ENCODE results near the gene SETD9. TPM values are rescaled to one million over a fixed set of nuclear protein-coding genes. Genes with fewer than 3 reads are reported as not detected.

The SETD9 gene
- total and polyA plus RNA-seq, 4 donors, result 3.1 to 10.1 (median 6.1) TPM

DNA sequence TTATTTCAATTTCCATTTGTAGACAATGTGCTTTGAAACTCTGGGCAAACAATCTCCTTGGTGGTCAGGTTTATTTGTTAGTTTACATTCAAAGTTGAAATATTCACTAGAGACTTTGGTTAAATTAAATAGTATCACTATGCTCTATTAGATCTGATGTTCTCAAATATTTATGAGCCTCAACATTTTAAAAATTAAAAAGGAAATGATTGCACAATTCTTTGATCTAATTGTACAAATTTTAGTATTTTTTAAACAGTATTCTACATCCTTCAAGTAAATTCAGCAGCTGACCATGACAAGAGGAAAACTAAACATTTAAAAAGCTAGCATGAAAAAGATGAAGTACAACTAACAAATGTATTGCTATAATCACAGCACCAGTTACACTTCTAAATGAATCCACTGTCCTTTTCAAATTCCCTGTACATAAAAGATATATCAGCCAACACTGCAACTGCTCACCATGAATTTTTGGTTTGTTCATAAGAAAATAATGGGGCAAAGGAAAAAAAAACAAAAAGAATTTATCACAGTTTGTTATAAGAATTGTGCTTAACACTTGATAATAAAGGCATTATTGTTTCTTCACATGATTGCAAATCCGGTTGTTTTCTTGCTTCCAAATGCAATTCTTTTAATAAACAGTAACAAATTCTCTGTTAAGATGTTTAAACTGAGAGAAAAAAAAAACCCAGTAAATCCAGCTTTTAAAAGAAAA lies 10.7 kb downstream of the SETD9 start:
- Histone ChIP-seq H3K9me3 (ENCODE audit: control insufficient read depth in 4 of 4, low read length in 3 of 4) (no peaks in the 10 kb centered on the region), H3K36me3 (ENCODE audit: control insufficient read depth in 4 of 4, insufficient read depth in 3 of 4, low read depth in 1 of 4, low read length in 3 of 4) (peaks cover 5 to 24% (median 17%) of the 10 kb centered on the region in 4 donors), H3K9ac (ENCODE audit: low read depth in 1 of 2, low read length in 2 of 2) (no peak overlapping the region), H3K4me3 (ENCODE audit: low read depth in 1 of 3, low read length in 3 of 3) (no peak overlapping the region), H3K27me3 (ENCODE audit: control insufficient read depth in 4 of 4, insufficient read depth in 4 of 4, low read length in 3 of 4) (no peaks in the 10 kb centered on the region), H3K27ac (ENCODE audit: low read depth in 1 of 2, low read length in 2 of 2) (no peak overlapping the region), H3K4me1 (ENCODE audit: control insufficient read depth in 4 of 4, insufficient read depth in 4 of 4, low read length in 3 of 4) (peaks cover 2 to 17% (median 15%) of the 10 kb centered on the region in 4 donors)
- TF ChIP-seq FOXA1 (IDR thresholded peaks at IDR 0.05) (no peak), GABPA (IDR thresholded peaks at IDR 0.05 in 1 of 2, conservative IDR thresholded peaks at IDR 0.05 in 1 of 2) (no peak), JUND (IDR thresholded peaks at IDR 0.05) (no peak), NR2F2 (IDR thresholded peaks at IDR 0.05) (no peak), RAD21 (IDR thresholded peaks at IDR 0.05) (no peak), YY1 (IDR thresholded peaks at IDR 0.05) (no peak), SP1 (IDR thresholded peaks at IDR 0.05) (no peak), HNF4G (IDR thresholded peaks at IDR 0.05) (no peak), EGR1 (IDR thresholded peaks at IDR 0.05; ENCODE audit: low read depth in 2 of 2) (no peak), TAF1 (conservative IDR thresholded peaks at IDR 0.05) (no peak), RXRA (IDR thresholded peaks at IDR 0.05) (no peak), FOXA2 (IDR thresholded peaks at IDR 0.05) (no peak), HNF4A (conservative IDR thresholded peaks at IDR 0.05) (no peak)
- TF ChIP-seq, protein P1, sequence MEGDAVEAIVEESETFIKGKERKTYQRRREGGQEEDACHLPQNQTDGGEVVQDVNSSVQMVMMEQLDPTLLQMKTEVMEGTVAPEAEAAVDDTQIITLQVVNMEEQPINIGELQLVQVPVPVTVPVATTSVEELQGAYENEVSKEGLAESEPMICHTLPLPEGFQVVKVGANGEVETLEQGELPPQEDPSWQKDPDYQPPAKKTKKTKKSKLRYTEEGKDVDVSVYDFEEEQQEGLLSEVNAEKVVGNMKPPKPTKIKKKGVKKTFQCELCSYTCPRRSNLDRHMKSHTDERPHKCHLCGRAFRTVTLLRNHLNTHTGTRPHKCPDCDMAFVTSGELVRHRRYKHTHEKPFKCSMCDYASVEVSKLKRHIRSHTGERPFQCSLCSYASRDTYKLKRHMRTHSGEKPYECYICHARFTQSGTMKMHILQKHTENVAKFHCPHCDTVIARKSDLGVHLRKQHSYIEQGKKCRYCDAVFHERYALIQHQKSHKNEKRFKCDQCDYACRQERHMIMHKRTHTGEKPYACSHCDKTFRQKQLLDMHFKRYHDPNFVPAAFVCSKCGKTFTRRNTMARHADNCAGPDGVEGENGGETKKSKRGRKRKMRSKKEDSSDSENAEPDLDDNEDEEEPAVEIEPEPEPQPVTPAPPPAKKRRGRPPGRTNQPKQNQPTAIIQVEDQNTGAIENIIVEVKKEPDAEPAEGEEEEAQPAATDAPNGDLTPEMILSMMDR (IDR thresholded peaks at IDR 0.05; ENCODE audit: low read depth, low read length, missing input control), result no peak
- TF ChIP-seq, protein P2, sequence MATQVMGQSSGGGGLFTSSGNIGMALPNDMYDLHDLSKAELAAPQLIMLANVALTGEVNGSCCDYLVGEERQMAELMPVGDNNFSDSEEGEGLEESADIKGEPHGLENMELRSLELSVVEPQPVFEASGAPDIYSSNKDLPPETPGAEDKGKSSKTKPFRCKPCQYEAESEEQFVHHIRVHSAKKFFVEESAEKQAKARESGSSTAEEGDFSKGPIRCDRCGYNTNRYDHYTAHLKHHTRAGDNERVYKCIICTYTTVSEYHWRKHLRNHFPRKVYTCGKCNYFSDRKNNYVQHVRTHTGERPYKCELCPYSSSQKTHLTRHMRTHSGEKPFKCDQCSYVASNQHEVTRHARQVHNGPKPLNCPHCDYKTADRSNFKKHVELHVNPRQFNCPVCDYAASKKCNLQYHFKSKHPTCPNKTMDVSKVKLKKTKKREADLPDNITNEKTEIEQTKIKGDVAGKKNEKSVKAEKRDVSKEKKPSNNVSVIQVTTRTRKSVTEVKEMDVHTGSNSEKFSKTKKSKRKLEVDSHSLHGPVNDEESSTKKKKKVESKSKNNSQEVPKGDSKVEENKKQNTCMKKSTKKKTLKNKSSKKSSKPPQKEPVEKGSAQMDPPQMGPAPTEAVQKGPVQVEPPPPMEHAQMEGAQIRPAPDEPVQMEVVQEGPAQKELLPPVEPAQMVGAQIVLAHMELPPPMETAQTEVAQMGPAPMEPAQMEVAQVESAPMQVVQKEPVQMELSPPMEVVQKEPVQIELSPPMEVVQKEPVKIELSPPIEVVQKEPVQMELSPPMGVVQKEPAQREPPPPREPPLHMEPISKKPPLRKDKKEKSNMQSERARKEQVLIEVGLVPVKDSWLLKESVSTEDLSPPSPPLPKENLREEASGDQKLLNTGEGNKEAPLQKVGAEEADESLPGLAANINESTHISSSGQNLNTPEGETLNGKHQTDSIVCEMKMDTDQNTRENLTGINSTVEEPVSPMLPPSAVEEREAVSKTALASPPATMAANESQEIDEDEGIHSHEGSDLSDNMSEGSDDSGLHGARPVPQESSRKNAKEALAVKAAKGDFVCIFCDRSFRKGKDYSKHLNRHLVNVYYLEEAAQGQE (IDR thresholded peaks at IDR 0.05), result no peak
- TF ChIP-seq, protein P3, sequence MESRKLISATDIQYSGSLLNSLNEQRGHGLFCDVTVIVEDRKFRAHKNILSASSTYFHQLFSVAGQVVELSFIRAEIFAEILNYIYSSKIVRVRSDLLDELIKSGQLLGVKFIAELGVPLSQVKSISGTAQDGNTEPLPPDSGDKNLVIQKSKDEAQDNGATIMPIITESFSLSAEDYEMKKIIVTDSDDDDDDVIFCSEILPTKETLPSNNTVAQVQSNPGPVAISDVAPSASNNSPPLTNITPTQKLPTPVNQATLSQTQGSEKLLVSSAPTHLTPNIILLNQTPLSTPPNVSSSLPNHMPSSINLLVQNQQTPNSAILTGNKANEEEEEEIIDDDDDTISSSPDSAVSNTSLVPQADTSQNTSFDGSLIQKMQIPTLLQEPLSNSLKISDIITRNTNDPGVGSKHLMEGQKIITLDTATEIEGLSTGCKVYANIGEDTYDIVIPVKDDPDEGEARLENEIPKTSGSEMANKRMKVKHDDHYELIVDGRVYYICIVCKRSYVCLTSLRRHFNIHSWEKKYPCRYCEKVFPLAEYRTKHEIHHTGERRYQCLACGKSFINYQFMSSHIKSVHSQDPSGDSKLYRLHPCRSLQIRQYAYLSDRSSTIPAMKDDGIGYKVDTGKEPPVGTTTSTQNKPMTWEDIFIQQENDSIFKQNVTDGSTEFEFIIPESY (IDR thresholded peaks at IDR 0.05), result no peak
- TF ChIP-seq, protein P4, sequence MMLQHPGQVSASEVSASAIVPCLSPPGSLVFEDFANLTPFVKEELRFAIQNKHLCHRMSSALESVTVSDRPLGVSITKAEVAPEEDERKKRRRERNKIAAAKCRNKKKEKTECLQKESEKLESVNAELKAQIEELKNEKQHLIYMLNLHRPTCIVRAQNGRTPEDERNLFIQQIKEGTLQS (IDR thresholded peaks at IDR 0.05), result no peak
- TF ChIP-seq, protein P5, sequence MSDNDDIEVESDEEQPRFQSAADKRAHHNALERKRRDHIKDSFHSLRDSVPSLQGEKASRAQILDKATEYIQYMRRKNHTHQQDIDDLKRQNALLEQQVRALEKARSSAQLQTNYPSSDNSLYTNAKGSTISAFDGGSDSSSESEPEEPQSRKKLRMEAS (IDR thresholded peaks at IDR 0.05), result no peak
- 89% methylated on average over 1 of the region's 1 CpG for WGBS
- DNase-seq (ENCODE audit: low spot score), result no peak

Data from liver (tissue), 9 donors.